HepG2 (cell line): Measurements from ENCODE around the gene TMEM151A. TPM values are rescaled to one million over a fixed set of nuclear protein-coding genes. Genes with fewer than 3 reads are reported as not detected.

ENCODE experiments used
- ATAC-seq: fragments of 200-7000 bp; cut with Tn5 transposase; 3 replicates; pipeline ENCODE4 v1.9.1; 2020; ENCODE audit warnings: mild to moderate bottlenecking, moderate library complexity
- BruUV-seq: library from RNA; stranded (reverse); fragments of 400-500 nt; replicated peaks from 2 replicates; lab custom pipeline; 2021; lab: Mats Ljungman, UMichigan
- CTCF ChIA-PET: fragments of 300-600 bp; formaldehyde crosslinking; extraction: SDS; loops from one replicate; lab custom pipeline; 2021; ENCODE audit warnings: low total read pairs, inconsistent platforms, low intra/inter-chr PET ratio; lab: Yijun Ruan, JAX
- POLR2A ChIA-PET: fragments of 350-600 bp; sonication (Branson Sonifier 250); formaldehyde crosslinking; loops from one replicate; lab custom pipeline; 2020; ENCODE audit warnings: antibody characterized with exemption, inconsistent platforms; lab: Yijun Ruan, JAX
- DNase-seq: peaks from one replicate; pipeline ENCODE4 v3.0.0-alpha.2; 2015; ENCODE audit warnings: low spot score
- FAIRE-seq: peaks from 3 replicates; lab custom pipeline; 2011; peaks lifted over from hg19 to GRCh38; lab: Jason Lieb, UNC
- H2AFZ ChIP-seq: one replicate; pipeline ENCODE4 v1.6.1; 2011; ENCODE audit warnings: low read length, inconsistent platforms
- H3K27ac ChIP-seq: fragments of 300-600 bp; 3 replicates; pipeline ENCODE4 v1.8.0; 2011; ENCODE audit warnings: mixed run types, mild to moderate bottlenecking, mixed read lengths, low read length, inconsistent platforms; ENCODE audit not compliant: insufficient read depth; ENCODE audit errors: extremely low read length
- H3K27me3 ChIP-seq, 2 experiments: fragments of 200-600 bp in 1 of 2; 2 replicates in 1 of 2; 3 replicates in 1 of 2; pipeline versions ENCODE4 v1.6.0 to v1.8.0; 2011; ENCODE audit warnings: low read length in 2 of 2, mild to moderate bottlenecking in 2 of 2, moderate library complexity in 2 of 2, inconsistent platforms in 1 of 2; ENCODE audit not compliant: insufficient read depth in 2 of 2, control insufficient read depth in 1 of 2
- H3K36me3 ChIP-seq, 2 experiments: fragments of 200-600 bp in 1 of 2; replicated peaks in 1 of 2; 2 replicates in 1 of 2; 3 replicates in 1 of 2; pipeline versions ENCODE4 v1.5.1 to v1.8.0; 2011; ENCODE audit warnings: low read length in 2 of 2, inconsistent platforms in 1 of 2; ENCODE audit not compliant: insufficient read depth in 2 of 2, control insufficient read depth in 1 of 2
- H3K4me1 ChIP-seq: 2 replicates; pipeline ENCODE4 v1.5.1; 2012; ENCODE audit warnings: low read length, inconsistent platforms; ENCODE audit not compliant: insufficient read depth
- H3K4me2 ChIP-seq: 2 replicates; pipeline ENCODE4 v1.6.0; 2011; ENCODE audit warnings: low read depth, low read length, inconsistent platforms
- H3K4me3 ChIP-seq, 3 experiments: fragments of 200-600 bp in 1 of 3; sonication (generic), shearing (Covaris generic) in 1 of 3; replicated peaks in 1 of 3; 2 replicates each; pipeline ENCODE4 v1.5.1; 2011 to 2016; ENCODE audit warnings: low read length in 3 of 3, inconsistent platforms in 2 of 3, low read depth in 2 of 3, mild to moderate bottlenecking in 2 of 3, control low read depth in 1 of 3, mixed read lengths in 1 of 3; ENCODE audit not compliant: insufficient read depth in 1 of 3
- H3K79me2 ChIP-seq: one replicate; pipeline ENCODE4 v1.6.1; 2011; ENCODE audit warnings: low read length, inconsistent platforms; ENCODE audit not compliant: insufficient read depth
- H3K9ac ChIP-seq: 2 replicates; pipeline ENCODE4 v1.6.0; 2011; ENCODE audit warnings: mild to moderate bottlenecking, low read depth, low read length, inconsistent platforms; ENCODE audit not compliant: insufficient read depth
- H3K9me3 ChIP-seq: 2 replicates; pipeline ENCODE4 v1.5.1; 2012; ENCODE audit warnings: mild to moderate bottlenecking, low read length
- H4K20me1 ChIP-seq: 2 replicates; pipeline ENCODE4 v1.6.0; 2011; ENCODE audit warnings: inconsistent platforms, mild to moderate bottlenecking, low read length, moderate library complexity; ENCODE audit not compliant: insufficient read depth
- CHD4 ChIP-seq: fragments of 200-600 bp; sonication (generic); IDR thresholded peaks from 2 replicates; pipeline ENCODE4 v1.7.0; 2017; ENCODE audit warnings: mild to moderate bottlenecking, low read length, borderline replicate concordance
- KLF11 ChIP-seq: IDR thresholded peaks from 2 replicates; pipeline ENCODE4 v1.6.1; 2016; ENCODE audit warnings: missing compliant biosample characterization
- NFAT5 ChIP-seq: sonication (generic); formaldehyde crosslinking; IDR thresholded peaks from 2 replicates; pipeline ENCODE4 v1.4.0; 2020; ENCODE audit warnings: missing genetic modification reagents
- NFKBIZ ChIP-seq: IDR thresholded peaks from 2 replicates; pipeline ENCODE4 v1.6.1; 2018; ENCODE audit warnings: missing genetic modification reagents, missing compliant biosample characterization
- NPAS2 ChIP-seq: sonication (generic); formaldehyde crosslinking; IDR thresholded peaks from 2 replicates; pipeline ENCODE4 v1.8.0; 2022; ENCODE audit warnings: mild to moderate bottlenecking, missing genetic modification reagents, borderline replicate concordance
- RFX1 ChIP-seq: fragments of 450-650 bp; IDR thresholded peaks from 2 replicates; pipeline ENCODE4 v1.6.1; 2017
- ZFP91 ChIP-seq: sonication (generic); formaldehyde crosslinking; IDR thresholded peaks from 2 replicates; pipeline ENCODE4 v1.9.0; 2022; ENCODE audit warnings: missing genetic modification reagents, mild to moderate bottlenecking, borderline replicate concordance
- ZNF225 ChIP-seq: sonication (generic); formaldehyde crosslinking; IDR thresholded peaks from 2 replicates; pipeline ENCODE4 v1.4.0; 2020; ENCODE audit warnings: mild to moderate bottlenecking, missing genetic modification reagents
- ZNF256 ChIP-seq: sonication (generic); formaldehyde crosslinking; conservative IDR thresholded peaks from 2 replicates; pipeline ENCODE4 v1.4.0; 2020; ENCODE audit warnings: missing genetic modification reagents
- ZNF260 ChIP-seq: sonication (generic); formaldehyde crosslinking; IDR thresholded peaks from 2 replicates; pipeline ENCODE4 v1.4.0; 2020; ENCODE audit warnings: missing genetic modification reagents, low read depth, mild to moderate bottlenecking, borderline replicate concordance
- ZNF317 ChIP-seq: sonication (generic); formaldehyde crosslinking; IDR thresholded peaks from 2 replicates; pipeline ENCODE4 v1.5.0; 2020; ENCODE audit warnings: mild to moderate bottlenecking, missing genetic modification reagents
- ZNF430 ChIP-seq: sonication (generic); formaldehyde crosslinking; IDR thresholded peaks from 2 replicates; pipeline ENCODE4 v1.9.0; 2021; ENCODE audit warnings: mild to moderate bottlenecking, missing genetic modification reagents
- ZNF564 ChIP-seq: sonication (generic); formaldehyde crosslinking; IDR thresholded peaks from 2 replicates; pipeline ENCODE4 v1.8.1; 2023; ENCODE audit warnings: mild to moderate bottlenecking, missing genetic modification reagents
- ZNF598 ChIP-seq: sonication (generic); formaldehyde crosslinking; IDR thresholded peaks from 2 replicates; pipeline ENCODE4 v1.5.1; 2020; ENCODE audit warnings: mild to moderate bottlenecking, missing genetic modification reagents, borderline replicate concordance
- WGBS: methylation state at CpG from one replicate; pipeline ENCODE4 v1.1.6; 2017; ENCODE audit warnings: low lambda C conversion rate; 5-methylcytosine and 5-hydroxymethylcytosine counted together
- in situ Hi-C: cut with HindIII; loops from 2 replicates; pipeline ENCODE4 v1.10.0; 2017; ENCODE audit warnings: low pct_unique_long_range_greater_than_20kb; ENCODE audit not compliant: extremely low pct_ligation_motif_present
- intact Hi-C: fragments of 100-400 bp; cut with micrococcal nuclease; formaldehyde crosslinking; loops from one replicate; pipeline ENCODE4 v1.10.0; 2022; ENCODE audit not compliant: unreplicated experiment
- polyA plus RNA-seq, 8 experiments: library from polyadenylated mRNA; depleted of rRNA in 3 of 8; stranded (reverse) in 7 of 8; unstranded in 1 of 8; fragments of >200 nt; fragmentation: Illumina TruSeq in 4 of 8; extraction: Trizol in 4 of 8; gene quantifications; 2 replicates each; pipeline versions ENCODE4 v1.2.1 to v1.2.3, GENCODE V29; 2011 to 2016; ENCODE audit warnings: low read depth in 4 of 8, missing spikeins in 1 of 8, mixed read lengths in 1 of 8; ENCODE audit not compliant: insufficient read depth in 1 of 8
- total RNA-seq, 5 experiments: library from RNA; depleted of rRNA; stranded (reverse); fragments of >200 nt; fragmentation: Illumina TruSeq; extraction: Trizol; gene quantifications; 2 replicates each; pipeline ENCODE4 v1.2.3, GENCODE V29; 2016; ENCODE audit warnings: low read depth in 1 of 5
- TF ChIP-seq, protein P1 (sequence below): sonication (generic); formaldehyde crosslinking; IDR thresholded peaks from 2 replicates; pipeline ENCODE4 v1.4.0; 2020; ENCODE audit warnings: missing genetic modification reagents

TMEM151A gene
- total and polyA plus RNA-seq, 2 of the 13 experiments (the other 11 are each of a cell fraction or from before 2014, with no cell fraction given), result 0.18 to 0.33 TPM

GRCh38 chr11:66315921-66316811 lies 24.5 kb downstream of the TMEM151A start:
- H3K9ac ChIP-seq, result no peak overlapping the region
- H3K9me3 ChIP-seq, result no peaks in the 10 kb centered on the region
- H2AFZ ChIP-seq, result no peak overlapping the region
- POLR2A ChIA-PET, result interaction anchor here (0.8 to 3.7 kb wide), 5 partner anchors 11 to 35 kb away, joined by 5 to 28 read pairs (median 9); partner anchors contain the start of genes BRMS1, RIN1 and YIF1A
- no peaks in the 10 kb centered on the region for H3K79me2 ChIP-seq
- no peak overlapping the region; the same call in 1 of the 2 replicates for H3K4me2 ChIP-seq
- no peaks in the 10 kb centered on the region for H4K20me1 ChIP-seq
- intact Hi-C loops, result loop anchor here (10.0 kb wide), 1 partner anchor 69 kb away; no protein-coding TSS in a partner anchor
- H3K36me3 ChIP-seq, result no peaks in the 10 kb centered on the region
- H3K4me1 ChIP-seq, result peaks cover 45% of the 10 kb centered on the region
- H3K27ac ChIP-seq, result no peak overlapping the region
- FAIRE-seq, result no peak
- CTCF ChIA-PET, result no interaction called here
- H3K4me3 ChIP-seq, result no peak overlapping the region
- DNase-seq, result no peak
- ATAC-seq, result no peak
- WGBS, result 79% methylated on average over 24 of the region's 52 CpGs
- in situ Hi-C loops, result no loop called here
- BruUV-seq, result no TSS peak
- no peaks in the 10 kb centered on the region for H3K27me3 ChIP-seq
- no peak for TF ChIP-seq NPAS2
- TF ChIP-seq ZNF430, result no peak
- TF ChIP-seq, protein P1, sequence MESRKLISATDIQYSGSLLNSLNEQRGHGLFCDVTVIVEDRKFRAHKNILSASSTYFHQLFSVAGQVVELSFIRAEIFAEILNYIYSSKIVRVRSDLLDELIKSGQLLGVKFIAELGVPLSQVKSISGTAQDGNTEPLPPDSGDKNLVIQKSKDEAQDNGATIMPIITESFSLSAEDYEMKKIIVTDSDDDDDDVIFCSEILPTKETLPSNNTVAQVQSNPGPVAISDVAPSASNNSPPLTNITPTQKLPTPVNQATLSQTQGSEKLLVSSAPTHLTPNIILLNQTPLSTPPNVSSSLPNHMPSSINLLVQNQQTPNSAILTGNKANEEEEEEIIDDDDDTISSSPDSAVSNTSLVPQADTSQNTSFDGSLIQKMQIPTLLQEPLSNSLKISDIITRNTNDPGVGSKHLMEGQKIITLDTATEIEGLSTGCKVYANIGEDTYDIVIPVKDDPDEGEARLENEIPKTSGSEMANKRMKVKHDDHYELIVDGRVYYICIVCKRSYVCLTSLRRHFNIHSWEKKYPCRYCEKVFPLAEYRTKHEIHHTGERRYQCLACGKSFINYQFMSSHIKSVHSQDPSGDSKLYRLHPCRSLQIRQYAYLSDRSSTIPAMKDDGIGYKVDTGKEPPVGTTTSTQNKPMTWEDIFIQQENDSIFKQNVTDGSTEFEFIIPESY (CRISPR knock-in tag), result peak; percentile 7; the same call in 1 of the 2 replicates
- TF ChIP-seq ZFP91 (CRISPR knock-in tag), result 0 out of 2 replicates have a peak, but pooled peaks have one; percentile 9
- no peak for TF ChIP-seq ZNF256
- no peak for TF ChIP-seq ZNF260 (CRISPR knock-in tag)
- TF ChIP-seq ZNF317 (CRISPR knock-in tag), result no peak
- TF ChIP-seq CHD4, result no peak
- TF ChIP-seq NFKBIZ (CRISPR knock-in tag), result no peak
- no peak for TF ChIP-seq RFX1
- no peak for TF ChIP-seq ZNF225 (CRISPR knock-in tag)
- no peak for TF ChIP-seq ZNF564 (CRISPR knock-in tag)
- no peak for TF ChIP-seq KLF11 (CRISPR knock-in tag)
- no peak for TF ChIP-seq NFAT5 (CRISPR knock-in tag)
- TF ChIP-seq ZNF598 (CRISPR knock-in tag), result peak; percentile 45; the same call in 1 of the 2 replicates
